ENCODE data around the gene ZFP92. TPM values are rescaled to one million over a fixed set of nuclear protein-coding genes. Genes with fewer than 3 reads are reported as not detected.

The ZFP92 gene
- total and polyA plus RNA-seq, 10 of the 15 experiments (the other 5 are each of a cell fraction or from before 2014, with no cell fraction given): 0.02 to 1.6 (median 0.09) TPM; not detected in 2

DNA sequence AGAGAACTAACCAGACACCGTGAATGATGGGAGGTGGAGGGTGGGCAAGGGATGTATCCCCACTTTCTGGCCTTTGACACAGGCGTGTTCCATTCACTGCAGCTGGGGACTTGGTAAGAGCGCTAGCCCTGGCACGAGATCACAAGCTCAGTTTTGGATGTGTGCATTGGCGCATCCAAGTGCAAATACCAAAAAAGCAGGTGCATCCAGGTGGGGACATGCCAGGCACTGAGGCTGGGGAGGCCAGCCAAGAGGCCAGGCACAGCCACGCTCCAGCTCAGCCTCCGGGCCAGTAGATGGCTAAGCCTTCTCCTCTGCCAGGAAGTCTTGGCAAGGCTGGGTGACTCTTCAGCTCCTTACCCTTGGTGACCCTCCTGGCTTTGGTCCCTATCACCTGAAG, 4.4 kb upstream of the ZFP92 start:
- no peaks in the 10 kb centered on the region for H3K4me1 ChIP-seq (ENCODE audit: control insufficient read depth, insufficient read depth, low read length)
- ATAC-seq: no peak
- ChIA-PET CTCF (no interaction called here), POLR2A (no interaction called here), SMC1A (ENCODE audit: uncharacterized antibody, unreplicated experiment) (no interaction called here), RAD21 (ENCODE audit: unreplicated experiment) (no interaction called here)
- in situ Hi-C loops (cut with MboI): no loop called here
- no peaks in the 10 kb centered on the region; the same call in 2 of the 3 replicates for H3K9me3 ChIP-seq (replicated peaks; ENCODE audit: control insufficient read depth, insufficient read depth, low read length)
- BruUV-seq (replicated peaks): no TSS peak
- no peak for TF ChIP-seq RUNX3 (IDR thresholded peaks at IDR 0.05; ENCODE audit: low read length)
- H3K36me3 ChIP-seq (ENCODE audit: control insufficient read depth in 2 of 2, insufficient read depth in 2 of 2, low read length in 1 of 2): no peaks in the 10 kb centered on the region
- H3K9ac ChIP-seq (ENCODE audit: control insufficient read depth, insufficient read depth, low read length): no peak overlapping the region
- no peaks in the 10 kb centered on the region for H4K20me1 ChIP-seq (ENCODE audit: control insufficient read depth, insufficient read depth)
- 52% methylated on average over 7 of the region's 7 CpGs for WGBS (ENCODE audit: insufficient coverage, insufficient replicate concordance, low lambda C conversion rate, missing lambda C conversion rate)
- no peak overlapping the region for H3K4me2 ChIP-seq (ENCODE audit: control insufficient read depth, insufficient read depth)
- no peaks in the 10 kb centered on the region for H3K27me3 ChIP-seq (replicated peaks in 1 of 2; ENCODE audit: control insufficient read depth in 2 of 2, insufficient read depth in 2 of 2, low read length in 1 of 2)
- no peaks in the 10 kb centered on the region for H3K79me2 ChIP-seq (ENCODE audit: control insufficient read depth, insufficient read depth, low read length)
- no peak overlapping the region for H3K4me3 ChIP-seq
- no peak overlapping the region for H2AFZ ChIP-seq (ENCODE audit: control insufficient read depth, low read depth, low read length)
- intact Hi-C loops (cut with micrococcal nuclease; ENCODE audit: unreplicated experiment): no loop called here
- no peak for FAIRE-seq
- no peak for DNase-seq (ENCODE audit: low read depth, low spot score)
- H3K27ac ChIP-seq (ENCODE audit: control insufficient read depth, insufficient read depth): no peak overlapping the region

GRCh38 chrX:153407736-153408135, 3.5 kb upstream of the ZFP92 start:
- WGBS (ENCODE audit: insufficient coverage, insufficient replicate concordance, low lambda C conversion rate, missing lambda C conversion rate): 42% methylated on average over 3 of the region's 3 CpGs
- H3K9me3 ChIP-seq (replicated peaks; ENCODE audit: control insufficient read depth, insufficient read depth, low read length): no peaks in the 10 kb centered on the region; the same call in 2 of the 3 replicates
- no peak overlapping the region for H3K4me2 ChIP-seq (ENCODE audit: control insufficient read depth, insufficient read depth)
- SMC1A ChIA-PET (ENCODE audit: uncharacterized antibody, unreplicated experiment): no interaction called here
- ATAC-seq (no peak), FAIRE-seq (no peak), DNase-seq (ENCODE audit: low read depth, low spot score) (no peak)
- no peaks in the 10 kb centered on the region for H3K4me1 ChIP-seq (ENCODE audit: control insufficient read depth, insufficient read depth, low read length)
- POLR2A ChIA-PET: no interaction called here
- no peaks in the 10 kb centered on the region for H3K27me3 ChIP-seq (replicated peaks in 1 of 2; ENCODE audit: control insufficient read depth in 2 of 2, insufficient read depth in 2 of 2, low read length in 1 of 2)
- no peaks in the 10 kb centered on the region for H3K79me2 ChIP-seq (ENCODE audit: control insufficient read depth, insufficient read depth, low read length)
- intact Hi-C loops (cut with micrococcal nuclease; ENCODE audit: unreplicated experiment) (no loop called here), in situ Hi-C loops (cut with MboI) (no loop called here)
- no peak overlapping the region for H2AFZ ChIP-seq (ENCODE audit: control insufficient read depth, low read depth, low read length)
- H4K20me1 ChIP-seq (ENCODE audit: control insufficient read depth, insufficient read depth): no peaks in the 10 kb centered on the region
- no peaks in the 10 kb centered on the region for H3K36me3 ChIP-seq (ENCODE audit: control insufficient read depth in 2 of 2, insufficient read depth in 2 of 2, low read length in 1 of 2)
- CTCF ChIA-PET: no interaction called here
- no peak overlapping the region for H3K27ac ChIP-seq (ENCODE audit: control insufficient read depth, insufficient read depth)
- no TSS peak for BruUV-seq (replicated peaks)
- H3K4me3 ChIP-seq: no peak overlapping the region
- RAD21 ChIA-PET (ENCODE audit: unreplicated experiment): no interaction called here
- no peak overlapping the region for H3K9ac ChIP-seq (ENCODE audit: control insufficient read depth, insufficient read depth, low read length)
- TF ChIP-seq NR2C1 (IDR thresholded peaks at IDR 0.05): no peak
- no peak for TF ChIP-seq JUND (IDR thresholded peaks at IDR 0.05; ENCODE audit: low read depth, low read length)
- no peak for TF ChIP-seq ASH2L (IDR thresholded peaks at IDR 0.05; ENCODE audit: borderline replicate concordance, low read depth)
- no peak for TF ChIP-seq SKIL (IDR thresholded peaks at IDR 0.05; ENCODE audit: low read depth, poor library complexity, severe bottlenecking)
- TF ChIP-seq RAD21 (IDR thresholded peaks at IDR 0.05; ENCODE audit: insufficient read depth, low read depth, low read length): no peak
- TF ChIP-seq, protein P1, sequence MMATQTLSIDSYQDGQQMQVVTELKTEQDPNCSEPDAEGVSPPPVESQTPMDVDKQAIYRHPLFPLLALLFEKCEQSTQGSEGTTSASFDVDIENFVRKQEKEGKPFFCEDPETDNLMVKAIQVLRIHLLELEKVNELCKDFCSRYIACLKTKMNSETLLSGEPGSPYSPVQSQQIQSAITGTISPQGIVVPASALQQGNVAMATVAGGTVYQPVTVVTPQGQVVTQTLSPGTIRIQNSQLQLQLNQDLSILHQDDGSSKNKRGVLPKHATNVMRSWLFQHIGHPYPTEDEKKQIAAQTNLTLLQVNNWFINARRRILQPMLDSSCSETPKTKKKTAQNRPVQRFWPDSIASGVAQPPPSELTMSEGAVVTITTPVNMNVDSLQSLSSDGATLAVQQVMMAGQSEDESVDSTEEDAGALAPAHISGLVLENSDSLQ (IDR thresholded peaks at IDR 0.05): no peak
- no peak for TF ChIP-seq GABPA (IDR thresholded peaks at IDR 0.05; ENCODE audit: low read depth)
- no peak for TF ChIP-seq MEF2A (IDR thresholded peaks at IDR 0.05; ENCODE audit: insufficient read depth, low read depth, low read length)
- no peak for TF ChIP-seq FOXM1 (IDR thresholded peaks at IDR 0.05; ENCODE audit: low read depth, low read length)
- TF ChIP-seq ZNF217 (IDR thresholded peaks at IDR 0.05): no peak
- TF ChIP-seq NFYA (IDR thresholded peaks at IDR 0.05; ENCODE audit: borderline replicate concordance, low read depth, low read length): no peak
- no peak for TF ChIP-seq WRNIP1 (IDR thresholded peaks at IDR 0.05; ENCODE audit: borderline replicate concordance, low read depth, low read length)
- TF ChIP-seq CREB1 (IDR thresholded peaks at IDR 0.05; ENCODE audit: low read depth): no peak
- no peak for TF ChIP-seq ZNF274 (IDR thresholded peaks at IDR 0.05; ENCODE audit: insufficient read depth, insufficient read length)
- no peak for TF ChIP-seq ELK1 (IDR thresholded peaks at IDR 0.05; ENCODE audit: low read depth, low read length)
